Smooth muscle cell (in vitro differentiated cells): ENCODE results near the gene RAB12. TPM values are rescaled to one million over a fixed set of nuclear protein-coding genes. Genes with fewer than 3 reads are reported as not detected.

ENCODE experiments used
- DNase-seq: peaks from one replicate; lab custom pipeline; 2025; ENCODE audit not compliant: unreplicated experiment; lab: John Stamatoyannopoulos, UW
- H2AFZ ChIP-seq: fragments of 200-600 bp; sonication (generic); 2 replicates; pipeline ENCODE4 v1.6.0; 2016; ENCODE audit warnings: antibody characterized with exemption, low read depth, mild to moderate bottlenecking
- H3F3A ChIP-seq: fragments of 200-600 bp; sonication (generic); 2 replicates; pipeline ENCODE4 v1.6.0; 2017; ENCODE audit warnings: antibody characterized with exemption, low read depth
- H3K27ac ChIP-seq: fragments of 200-600 bp; sonication (generic); 2 replicates; pipeline ENCODE4 v1.5.1; 2016; ENCODE audit warnings: low read depth, mild to moderate bottlenecking
- H3K27me3 ChIP-seq: fragments of 200-600 bp; sonication (generic); 2 replicates; pipeline ENCODE4 v1.6.1; 2016; ENCODE audit warnings: low read depth, mild to moderate bottlenecking
- H3K36me3 ChIP-seq: fragments of 200-600 bp; sonication (generic); 2 replicates; pipeline ENCODE4 v1.5.1; 2016; ENCODE audit warnings: low read depth
- H3K4me1 ChIP-seq: fragments of 200-600 bp; sonication (generic); 2 replicates; pipeline ENCODE4 v1.5.1; 2016; ENCODE audit warnings: low read depth
- H3K4me2 ChIP-seq: fragments of 200-600 bp; sonication (generic); 2 replicates; pipeline ENCODE4 v1.6.0; 2016; ENCODE audit warnings: mild to moderate bottlenecking
- H3K4me3 ChIP-seq: fragments of 200-600 bp; sonication (generic); 2 replicates; pipeline ENCODE4 v1.5.1; 2016; ENCODE audit warnings: mild to moderate bottlenecking
- H3K79me2 ChIP-seq: fragments of 200-600 bp; sonication (generic); 2 replicates; pipeline ENCODE4 v1.6.0; 2016; ENCODE audit warnings: low read depth, mild to moderate bottlenecking
- H3K9ac ChIP-seq: fragments of 200-600 bp; sonication (generic); 2 replicates; pipeline ENCODE4 v1.6.0; 2016; ENCODE audit warnings: low read depth
- H3K9me3 ChIP-seq: fragments of 200-600 bp; sonication (generic); replicated peaks from 2 replicates; pipeline ENCODE4 v1.5.1; 2016; ENCODE audit warnings: low read depth
- H4K20me1 ChIP-seq: fragments of 200-600 bp; sonication (generic); 2 replicates; pipeline ENCODE4 v1.6.0; 2016; ENCODE audit warnings: low read depth
- CTCF ChIP-seq: fragments of 200-600 bp; sonication (generic); IDR thresholded peaks from 2 replicates; pipeline ENCODE4 v1.5.1; 2017; ENCODE audit warnings: borderline replicate concordance, mild to moderate bottlenecking, antibody characterized with exemption; ENCODE audit not compliant: insufficient read depth, poor library complexity, severe bottlenecking
- whole genome bisulfite sequencing: methylation state at CpG from one replicate; pipeline ENCODE4 v1.1.7; 2016; ENCODE audit warnings: low lambda C conversion rate; 5-methylcytosine and 5-hydroxymethylcytosine counted together
- polyA plus RNA-seq: library from polyadenylated mRNA; unstranded; fragments of >200 nt; fragmentation: Nextera tagmentation; extraction: Ambion mirVana; gene quantifications from 2 replicates; pipeline ENCODE4 v1.2.1, GENCODE V29; 2016
- total RNA-seq: library from RNA; depleted of rRNA; stranded (reverse); fragments of >200 nt; gene quantifications from 2 replicates; pipeline ENCODE4 v1.2.3, GENCODE V29; 2014

The RAB12 gene
- total and polyA plus RNA-seq, 2 experiments from 2014 or later: 5.0 to 53.8 TPM

- no peaks in the 10 kb centered on the region for H3K36me3 ChIP-seq
- no peak overlapping the region for H2AFZ ChIP-seq
- H3K79me2 ChIP-seq: no peaks in the 10 kb centered on the region
- H4K20me1 ChIP-seq: no peaks in the 10 kb centered on the region
- no peak overlapping the region for H3K27ac ChIP-seq
- no peaks in the 10 kb centered on the region for H3K9me3 ChIP-seq
- no peaks in the 10 kb centered on the region for H3K27me3 ChIP-seq
- 92% methylated on average over 4 of the region's 4 CpGs for WGBS
- no peaks in the 10 kb centered on the region for H3F3A ChIP-seq
- no peak for TF ChIP-seq CTCF
- no peak for DNase-seq
- no peak overlapping the region for H3K4me3 ChIP-seq
- no peak overlapping the region for H3K4me2 ChIP-seq
- no peaks in the 10 kb centered on the region for H3K4me1 ChIP-seq
- no peak overlapping the region for H3K9ac ChIP-seq
Observed at GRCh38 chr18:8602040-8602439, 7.2 kb upstream of the RAB12 start.

GRCh38 chr18:8602557-8602956, 6.7 kb upstream of the RAB12 start:
- Histone ChIP-seq H3K27me3 (no peaks in the 10 kb centered on the region), H3K9me3 (no peaks in the 10 kb centered on the region), H3K4me3 (no peak overlapping the region), H4K20me1 (no peaks in the 10 kb centered on the region), H3K79me2 (no peaks in the 10 kb centered on the region), H3K9ac (no peak overlapping the region), H2AFZ (no peak overlapping the region), H3K4me2 (no peak overlapping the region), H3K36me3 (no peaks in the 10 kb centered on the region), H3K27ac (no peak overlapping the region), H3K4me1 (no peaks in the 10 kb centered on the region), H3F3A (no peaks in the 10 kb centered on the region)
- 97% methylated on average over 2 of the region's 2 CpGs for WGBS
- TF ChIP-seq CTCF: no peak
- DNase-seq: no peak

- Histone ChIP-seq H2AFZ (no peak overlapping the region), H3K9me3 (no peaks in the 10 kb centered on the region), H3K4me2 (no peak overlapping the region), H4K20me1 (no peaks in the 10 kb centered on the region), H3K27ac (no peak overlapping the region), H3K79me2 (no peaks in the 10 kb centered on the region), H3K4me3 (no peak overlapping the region), H3F3A (no peaks in the 10 kb centered on the region), H3K36me3 (no peaks in the 10 kb centered on the region), H3K9ac (no peak overlapping the region), H3K4me1 (no peaks in the 10 kb centered on the region), H3K27me3 (no peaks in the 10 kb centered on the region)
- no peak for DNase-seq
- WGBS: 83% methylated on average over 14 of the region's 14 CpGs
- TF ChIP-seq CTCF: no peak
Observed at GRCh38 chr18:8603663-8604520, 5.3 kb upstream of the RAB12 start.

- no peak for DNase-seq
Observed at GRCh38 chr18:8605974-8606373, 3.3 kb upstream of the RAB12 start.

More at GRCh38 chr18:8605974-8606373, 3.3 kb upstream of the RAB12 start:
- Histone ChIP-seq H3K27ac (no peak overlapping the region), H2AFZ (no peak overlapping the region), H3K4me3 (no peak overlapping the region), H4K20me1 (peaks cover 13% of the 10 kb centered on the region), H3K36me3 (no peaks in the 10 kb centered on the region), H3F3A (no peaks in the 10 kb centered on the region), H3K4me1 (peaks cover 7% of the 10 kb centered on the region), H3K4me2 (no peak overlapping the region), H3K9ac (no peak overlapping the region), H3K79me2 (peaks cover 14% of the 10 kb centered on the region), H3K27me3 (no peaks in the 10 kb centered on the region), H3K9me3 (no peaks in the 10 kb centered on the region)
- 91% methylated on average over 8 of the region's 8 CpGs for WGBS
- no peak for TF ChIP-seq CTCF
